ENCODE data around the gene CTXN1.
"Not testable (repeated sequence)": the region's sequence is repeated elsewhere in the genome, so short reads cannot be mapped to it uniquely, and the experiment has no call there.

The CTXN1 gene

GRCh38 chr19:7944177-7944761, 18.3 kb upstream of the CTXN1 start:
- peak; percentile 94 for DNase-seq

GRCh38 chr19:7943444-7944176, 17.7 kb upstream of the CTXN1 start, which contains the start of gene TIMM44:
Gene TIMM44, minus strand, starts transcription at chr19:7943666. Its CDS starts 15 bp downstream, at chr19:7943651.
- peak; percentile 97 for DNase-seq

GRCh38 chr19:7942981-7943443, 17.1 kb upstream of the CTXN1 start:
- DNase-seq: no peak

- DNase-seq: no peak
Measured at GRCh38 chr19:7941895-7942596, 16.1 kb upstream of the CTXN1 start.

- DNase-seq: no peak
Measured at GRCh38 chr19:7940841-7941240, 14.9 kb upstream of the CTXN1 start.

- DNase-seq: no peak
Measured at GRCh38 chr19:7934766-7935165, 8.8 kb upstream of the CTXN1 start.

GRCh38 chr19:7933828-7934725, 8.1 kb upstream of the CTXN1 start:
- no peak for DNase-seq

GRCh38 chr19:7933411-7933810, 7.5 kb upstream of the CTXN1 start:
- DNase-seq: no peak

GRCh38 chr19:7932930-7933300, 7.0 kb upstream of the CTXN1 start:
- no peak for DNase-seq

- no peak for DNase-seq
Measured at GRCh38 chr19:7932276-7932929, 6.5 kb upstream of the CTXN1 start.

GRCh38 chr19:7931221-7932061, 5.5 kb upstream of the CTXN1 start:
- DNase-seq: no peak

- DNase-seq: no peak
Measured at GRCh38 chr19:7930765-7931164, 4.8 kb upstream of the CTXN1 start.

- DNase-seq: not testable (repeated sequence)
Measured at GRCh38 chr19:7930030-7930429, 4.1 kb upstream of the CTXN1 start.

- DNase-seq: peak; percentile 86
Measured at GRCh38 chr19:7928741-7929701, 3.1 kb upstream of the CTXN1 start.

GRCh38 chr19:7928334-7928706, 2.4 kb upstream of the CTXN1 start:
- no peak for DNase-seq

GRCh38 chr19:7927605-7928333, 1.8 kb upstream of the CTXN1 start:
- DNase-seq: no peak

- DNase-seq: no peak
Measured at GRCh38 chr19:7926727-7927604, 1.0 kb upstream of the CTXN1 start.

- DNase-seq: peak; percentile 96
Measured at GRCh38 chr19:7925171-7925851, 624 bp downstream of the CTXN1 start.

Measured in activated CD8-positive, alpha-beta memory T cell treated with anti-CD3 and anti-CD28 coated beads, Interleukin-2, amount 50 U/mL, for 48 hours (primary cell).